ENCODE measurements around the gene DNAAF1. TPM values are rescaled to one million over a fixed set of nuclear protein-coding genes. Genes with fewer than 3 reads are reported as not detected.

Gene DNAAF1
- total RNA-seq, 1 donor, result 0.09 TPM

DNA sequence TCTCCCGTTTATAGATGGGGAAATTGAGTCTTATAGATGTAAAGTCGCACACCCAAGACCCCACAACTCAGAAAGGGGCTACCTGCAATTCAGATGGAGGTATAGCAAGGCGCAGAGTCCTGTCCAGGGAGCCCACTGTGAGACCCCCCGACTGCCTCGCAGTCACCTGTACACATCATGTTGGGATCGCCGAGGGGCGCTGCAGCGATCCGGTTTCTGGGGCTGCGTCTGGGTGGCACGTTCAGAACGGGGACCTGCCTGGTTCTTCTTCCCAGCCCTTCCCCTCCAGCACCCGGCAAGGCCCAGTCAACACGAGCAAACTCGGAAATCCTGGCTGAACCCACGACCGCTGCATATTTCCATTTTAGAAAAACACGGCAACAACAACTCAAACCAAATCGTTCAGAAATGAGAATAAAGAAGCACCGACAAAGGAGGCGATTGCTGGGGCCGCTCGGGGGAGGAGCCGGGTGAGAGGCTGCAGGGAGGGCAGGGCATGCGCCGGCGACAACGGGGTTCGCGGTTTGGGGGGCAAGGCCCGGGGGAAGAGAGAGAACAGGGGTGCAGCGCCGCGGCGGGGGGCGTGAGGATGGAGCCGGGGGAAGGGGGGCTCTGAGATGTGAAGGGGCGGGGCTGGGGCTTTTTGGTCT is 774 bp upstream of the DNAAF1 start:
- DNase-seq (ENCODE audit: low read depth), result peak; percentile 10
- peak overlapping the region; percentile 86 for H3K4me3 ChIP-seq (ENCODE audit: low read depth, low read length)
- TF ChIP-seq CTCF (IDR thresholded peaks at IDR 0.05; ENCODE audit: insufficient read depth, low read length), result no peak

DNA sequence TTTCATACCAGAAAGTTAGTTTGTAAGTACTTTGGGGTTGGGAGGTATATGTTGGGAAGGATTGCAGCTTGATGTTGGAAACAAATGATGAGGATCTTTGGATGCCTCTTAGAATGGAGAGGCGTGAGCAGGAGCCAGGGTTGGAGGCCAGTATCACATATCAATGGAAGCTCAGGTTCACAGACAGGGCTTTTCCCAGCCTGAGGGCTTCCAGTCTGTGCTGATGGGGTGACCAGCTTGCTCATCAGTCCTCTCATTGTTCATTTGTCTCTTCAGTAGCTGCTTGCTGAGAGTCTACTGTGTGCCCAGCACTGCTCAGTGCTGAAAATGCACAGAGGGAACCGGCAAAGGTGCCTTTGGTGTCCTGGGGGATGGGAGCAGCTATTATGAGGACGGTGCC is 5.8 kb downstream of the DNAAF1 start:
- no peak for DNase-seq (ENCODE audit: low read depth)
- TF ChIP-seq CTCF (IDR thresholded peaks at IDR 0.05; ENCODE audit: insufficient read depth, low read length), result no peak
- H3K4me3 ChIP-seq (ENCODE audit: low read depth, low read length), result no peak overlapping the region

GRCh38 chr16:84153660-84154214 is 8.6 kb downstream of the DNAAF1 start:
- no peak for TF ChIP-seq CTCF (IDR thresholded peaks at IDR 0.05; ENCODE audit: insufficient read depth, low read length)
- DNase-seq (ENCODE audit: low read depth), result no peak

GRCh38 chr16:84155226-84155625 is 10.1 kb downstream of the DNAAF1 start:
- H3K4me3 ChIP-seq (ENCODE audit: low read depth, low read length), result no peak overlapping the region
- no peak for DNase-seq (ENCODE audit: low read depth)
- TF ChIP-seq CTCF (IDR thresholded peaks at IDR 0.05; ENCODE audit: insufficient read depth, low read length), result no peak

More at GRCh38 chr16:84153660-84154214, 8.6 kb downstream of the DNAAF1 start:
- no peak overlapping the region for H3K4me3 ChIP-seq (ENCODE audit: low read depth, low read length)

- TF ChIP-seq CTCF (IDR thresholded peaks at IDR 0.05; ENCODE audit: insufficient read depth, low read length), result no peak
- no peak overlapping the region for H3K4me3 ChIP-seq (ENCODE audit: low read depth, low read length)
- DNase-seq (ENCODE audit: low read depth), result no peak
These were observed 10.7 kb downstream of the DNAAF1 start for GRCh38 chr16:84155771-84156170.

GRCh38 chr16:84156342-84156784 is 11.3 kb downstream of the DNAAF1 start:
- peak; percentile 23 for TF ChIP-seq CTCF (IDR thresholded peaks at IDR 0.05; ENCODE audit: insufficient read depth, low read length)
- no peak overlapping the region for H3K4me3 ChIP-seq (ENCODE audit: low read depth, low read length)
- no peak for DNase-seq (ENCODE audit: low read depth)

All from fibroblast of the aortic adventitia (primary cell).